GM12874 (cell line): Measurements from ENCODE around the gene PAGE4.

Experiments used
- CTCF ChIP-seq: IDR thresholded peaks from 2 replicates; pipeline ENCODE4 v1.5.1; 2011; ENCODE audit warnings: low read depth, mild to moderate bottlenecking, control low read depth, low read length, moderate library complexity; ENCODE audit not compliant: insufficient read depth

PAGE4 gene

GRCh38 chrX:49829016-49829415 lies at the start of gene PAGE4:
PAGE4 (plus strand) TSS chrX:49829303; CDS start chrX:49830429, 1,126 bp downstream.
- TF ChIP-seq CTCF = no peak

GRCh38 chrX:49784747-49785280 lies 44.3 kb upstream of the PAGE4 start:
- no peak for TF ChIP-seq CTCF

- TF ChIP-seq CTCF = no peak
Measured at GRCh38 chrX:49792376-49792775, 36.7 kb upstream of the PAGE4 start.

GRCh38 chrX:49793686-49794085 lies 35.4 kb upstream of the PAGE4 start:
- no peak for TF ChIP-seq CTCF

GRCh38 chrX:49799828-49800227 lies 29.3 kb upstream of the PAGE4 start:
- no peak for TF ChIP-seq CTCF

- TF ChIP-seq CTCF = no peak
Measured at GRCh38 chrX:49809891-49810632, 19.0 kb upstream of the PAGE4 start.

GRCh38 chrX:49812177-49812576 lies 16.9 kb upstream of the PAGE4 start:
- TF ChIP-seq CTCF = no peak
